PFSK-1 (cell line): ENCODE data around the gene ARHGEF11.

Experiments
- FOXP2 ChIP-seq: optimal IDR thresholded peaks from 2 replicates; pipeline ENCODE3; 2011; ENCODE audit warnings: borderline replicate concordance, control low read depth, inconsistent platforms; ENCODE audit not compliant: insufficient read depth; ENCODE audit errors: extremely low read length, extremely low read depth
- POLR2AphosphoS5 ChIP-seq: IDR thresholded peaks from 2 replicates; pipeline ENCODE4 v1.6.1; 2012; ENCODE audit warnings: low read depth, mild to moderate bottlenecking, control low read depth, low read length, moderate library complexity
- REST ChIP-seq, 2 experiments: IDR thresholded peaks; 2 replicates each; pipeline versions ENCODE4 v1.6.1 to v1.8.0; 2011 to 2012; ENCODE audit warnings: low read depth in 2 of 2, low read length in 2 of 2, control low read depth in 1 of 2, inconsistent platforms in 1 of 2, mild to moderate bottlenecking in 1 of 2, moderate library complexity in 1 of 2; ENCODE audit not compliant: insufficient read depth in 1 of 2
- SIN3A ChIP-seq: IDR thresholded peaks from 2 replicates; pipeline ENCODE4 v1.6.1; 2012; ENCODE audit warnings: mild to moderate bottlenecking, low read length, moderate library complexity, borderline replicate concordance; ENCODE audit not compliant: insufficient read depth
- TAF1 ChIP-seq: IDR thresholded peaks from 2 replicates; pipeline ENCODE4 v1.6.1; 2012; ENCODE audit warnings: low read length, control low read depth, borderline replicate concordance; ENCODE audit not compliant: insufficient read depth

The ARHGEF11 gene

GRCh38 chr1:157028674-157029073 lies 16.9 kb downstream of the ARHGEF11 start:
- TF ChIP-seq TAF1, result no peak
- TF ChIP-seq POLR2AphosphoS5, result no peak
- no peak for TF ChIP-seq REST (IDR thresholded peaks at IDR 0.05; ENCODE audit: insufficient read depth in 1 of 2, low read depth in 2 of 2, low read length in 2 of 2)
- TF ChIP-seq FOXP2, result no peak
- no peak for TF ChIP-seq SIN3A

DNA sequence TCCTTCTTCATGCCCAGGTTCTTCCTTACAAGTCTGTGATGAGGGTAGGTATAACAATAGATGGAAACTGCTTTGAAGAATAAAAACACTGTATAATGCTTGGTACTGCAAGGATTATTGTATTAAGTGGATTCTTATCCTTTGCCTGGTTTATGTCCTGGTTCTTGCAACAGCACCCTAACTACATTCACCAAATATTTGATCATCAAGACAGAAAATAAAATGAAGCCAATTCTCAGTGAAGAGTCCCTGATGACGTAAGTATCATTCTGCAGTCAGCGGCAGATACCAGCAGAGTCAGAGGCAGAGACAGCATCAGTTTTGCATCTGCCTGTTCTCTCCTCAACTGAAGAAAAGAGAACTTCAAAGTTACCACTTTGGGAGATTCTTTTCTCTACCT lies 19.7 kb downstream of the ARHGEF11 start:
- TF ChIP-seq FOXP2, result no peak
- TF ChIP-seq POLR2AphosphoS5, result no peak
- no peak for TF ChIP-seq REST (IDR thresholded peaks at IDR 0.05; ENCODE audit: insufficient read depth in 1 of 2, low read depth in 2 of 2, low read length in 2 of 2)
- no peak for TF ChIP-seq TAF1
- TF ChIP-seq SIN3A, result no peak

DNA sequence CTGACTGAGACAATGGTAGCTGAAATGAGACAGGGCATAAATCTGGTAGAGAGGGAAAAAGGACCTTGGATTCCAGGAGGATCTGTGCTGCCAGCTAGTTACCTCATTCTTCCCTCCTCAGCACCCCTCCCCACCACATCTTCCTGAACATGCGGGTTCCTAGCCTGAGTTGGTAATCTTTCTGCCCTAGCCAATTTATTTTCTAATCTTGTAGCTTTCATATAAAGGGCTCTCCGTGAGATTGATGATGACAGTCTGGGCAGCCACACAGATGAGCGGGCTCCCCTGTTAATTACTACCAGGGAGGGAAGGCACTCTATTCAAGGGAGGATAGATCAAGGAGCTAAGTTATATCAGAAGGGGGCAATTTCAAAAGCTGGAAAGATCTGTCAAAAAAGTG lies 20.2 kb downstream of the ARHGEF11 start:
- TF ChIP-seq FOXP2, result no peak
- TF ChIP-seq TAF1, result no peak
- TF ChIP-seq POLR2AphosphoS5, result no peak
- TF ChIP-seq SIN3A, result no peak
- TF ChIP-seq REST (IDR thresholded peaks at IDR 0.05; ENCODE audit: insufficient read depth in 1 of 2, low read depth in 2 of 2, low read length in 2 of 2), result no peak

DNA sequence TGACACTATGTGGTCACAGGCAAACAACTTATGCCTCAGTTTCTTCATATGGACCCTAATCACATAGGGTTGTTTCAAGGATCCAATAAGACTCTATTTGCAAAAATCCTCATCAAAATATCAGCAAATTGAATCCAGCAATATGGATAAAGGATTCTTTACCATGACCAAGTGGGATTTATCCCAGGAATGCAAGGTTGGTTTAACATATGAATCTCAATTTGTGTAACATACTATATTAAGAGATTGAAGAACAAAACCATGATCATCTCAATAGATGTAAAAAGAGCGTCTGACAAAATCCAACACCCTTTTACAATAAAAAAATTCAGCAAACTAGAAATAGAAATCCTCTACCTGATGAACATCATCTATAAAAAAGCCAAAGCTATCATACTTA lies 23.9 kb downstream of the ARHGEF11 start:
- TF ChIP-seq REST (IDR thresholded peaks at IDR 0.05; ENCODE audit: insufficient read depth in 1 of 2, low read depth in 2 of 2, low read length in 2 of 2) (no peak), TAF1 (no peak), SIN3A (no peak), POLR2AphosphoS5 (no peak), FOXP2 (no peak)

- no peak for TF ChIP-seq FOXP2
- TF ChIP-seq POLR2AphosphoS5, result no peak
- no peak for TF ChIP-seq TAF1
- no peak for TF ChIP-seq SIN3A
- no peak for TF ChIP-seq REST (IDR thresholded peaks at IDR 0.05; ENCODE audit: insufficient read depth in 1 of 2, low read depth in 2 of 2, low read length in 2 of 2)
Measured at GRCh38 chr1:157019457-157019856, 26.1 kb downstream of the ARHGEF11 start.
